NCI-H1092 (cell line): ENCODE data around the gene RCVRN.

ENCODE experiments used
- DNase-seq: peaks from one replicate; lab custom pipeline; 2025; lab: John Stamatoyannopoulos, UW

RCVRN gene

DNA sequence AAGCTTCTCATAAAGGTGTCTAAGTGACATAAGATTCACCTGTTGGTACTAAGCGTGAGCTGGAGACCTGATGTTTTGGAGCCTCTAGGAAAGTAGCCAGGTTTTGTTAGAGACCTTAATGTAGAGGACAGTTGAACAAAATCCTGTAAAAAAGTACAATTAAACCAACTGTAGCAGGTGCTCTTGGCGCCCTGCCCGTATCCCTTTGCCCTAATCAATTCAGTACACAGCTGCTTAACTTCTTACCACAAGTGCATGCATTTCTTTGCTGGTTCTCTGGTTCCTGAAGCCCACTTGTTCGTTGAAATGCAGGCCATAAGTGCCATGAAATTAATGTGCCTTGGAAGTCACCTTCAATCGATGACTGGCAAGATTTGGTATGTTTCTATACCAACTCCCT, 54.9 kb downstream of the RCVRN start:
- DNase-seq: no peak
